SKM-1 (cell line): ENCODE measurements around the gene SLC16A5.

Source experiments
- DNase-seq: peaks from one replicate; lab custom pipeline; 2025; ENCODE audit not compliant: unreplicated experiment; lab: John Stamatoyannopoulos, UW

The SLC16A5 gene

DNA sequence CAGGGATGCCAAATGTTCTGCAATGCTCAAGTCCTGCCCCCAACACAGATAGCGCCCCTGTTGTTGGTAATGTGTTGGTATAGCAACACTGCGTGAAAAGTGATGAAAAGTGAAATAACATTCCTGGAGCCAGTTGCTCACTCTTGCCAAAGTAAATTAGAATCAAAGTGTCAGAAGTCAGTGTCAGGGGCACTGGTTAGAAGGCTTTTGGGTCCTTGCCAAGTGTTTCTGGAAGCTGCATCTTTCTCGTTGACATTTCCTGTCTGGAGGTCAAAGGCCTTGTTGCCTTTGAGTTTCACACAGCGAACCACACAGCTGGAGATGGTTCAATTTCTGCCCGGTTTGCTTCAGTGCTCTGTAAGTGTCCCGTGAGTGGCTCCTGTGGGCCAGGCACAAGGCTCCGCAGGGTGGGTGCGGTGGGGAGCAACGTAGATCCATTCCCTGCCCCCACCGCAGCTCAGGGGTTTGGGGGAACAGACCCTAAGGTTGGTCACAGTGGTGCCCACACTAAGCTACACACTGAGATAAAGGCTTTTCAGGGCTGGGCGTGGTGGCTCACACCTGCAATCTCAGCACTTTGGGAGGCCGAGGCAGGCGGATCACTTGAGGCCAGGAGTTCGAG lies 3.6 kb upstream of the SLC16A5 start:
- DNase-seq, result no peak

DNA sequence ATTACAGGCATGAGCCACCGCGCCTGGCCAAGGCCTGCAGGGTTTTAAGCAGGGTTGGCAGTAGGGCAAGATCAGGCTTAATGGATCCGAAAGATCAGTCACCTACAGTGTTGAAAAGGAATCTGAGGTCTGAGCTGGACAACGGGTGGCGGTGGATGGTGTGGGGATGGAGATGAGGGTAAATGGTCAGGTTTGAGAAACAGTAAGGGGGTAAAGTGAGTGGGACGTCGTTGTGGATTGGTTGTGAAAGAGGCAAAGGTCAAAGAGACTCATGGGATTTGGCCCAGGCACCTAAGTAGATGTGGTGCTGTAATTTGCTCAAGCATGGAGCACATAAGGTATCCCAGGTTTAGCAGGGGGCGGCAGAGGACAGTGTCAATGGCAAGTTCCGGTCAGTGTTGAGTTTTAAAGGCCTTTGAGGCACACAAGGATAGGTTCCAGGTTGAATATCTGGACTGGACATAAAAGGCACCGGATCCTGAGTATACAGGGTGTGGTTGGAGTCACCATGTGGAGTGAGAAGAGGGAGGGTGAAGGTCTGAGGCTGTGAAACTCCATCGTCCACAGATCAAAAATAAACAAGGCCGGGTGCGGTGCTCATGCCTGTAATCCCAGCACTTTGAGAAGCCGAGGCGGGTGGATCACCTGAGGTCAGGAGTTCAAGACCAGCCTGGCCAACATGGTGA lies 1.1 kb upstream of the SLC16A5 start:
- no peak for DNase-seq

DNA sequence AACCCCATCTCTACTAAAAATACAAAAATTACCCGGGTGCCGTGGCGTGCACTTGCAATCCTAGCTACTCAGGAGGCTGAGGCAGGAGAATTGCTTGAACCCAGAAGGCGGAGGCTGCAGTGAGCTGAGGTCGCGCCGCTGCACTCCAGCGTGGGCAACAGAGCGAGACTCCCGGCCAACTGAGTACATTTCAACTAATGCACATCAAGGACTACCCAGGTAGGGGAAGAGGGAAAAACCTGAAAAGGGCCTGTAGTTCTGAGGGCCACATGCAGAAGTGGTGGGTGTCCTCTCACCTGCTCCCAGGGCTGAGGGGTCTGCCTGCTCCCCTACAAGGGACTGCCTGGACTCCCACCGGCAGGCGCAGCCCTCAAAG lies 584 bp upstream of the SLC16A5 start:
- DNase-seq, result no peak

DNA sequence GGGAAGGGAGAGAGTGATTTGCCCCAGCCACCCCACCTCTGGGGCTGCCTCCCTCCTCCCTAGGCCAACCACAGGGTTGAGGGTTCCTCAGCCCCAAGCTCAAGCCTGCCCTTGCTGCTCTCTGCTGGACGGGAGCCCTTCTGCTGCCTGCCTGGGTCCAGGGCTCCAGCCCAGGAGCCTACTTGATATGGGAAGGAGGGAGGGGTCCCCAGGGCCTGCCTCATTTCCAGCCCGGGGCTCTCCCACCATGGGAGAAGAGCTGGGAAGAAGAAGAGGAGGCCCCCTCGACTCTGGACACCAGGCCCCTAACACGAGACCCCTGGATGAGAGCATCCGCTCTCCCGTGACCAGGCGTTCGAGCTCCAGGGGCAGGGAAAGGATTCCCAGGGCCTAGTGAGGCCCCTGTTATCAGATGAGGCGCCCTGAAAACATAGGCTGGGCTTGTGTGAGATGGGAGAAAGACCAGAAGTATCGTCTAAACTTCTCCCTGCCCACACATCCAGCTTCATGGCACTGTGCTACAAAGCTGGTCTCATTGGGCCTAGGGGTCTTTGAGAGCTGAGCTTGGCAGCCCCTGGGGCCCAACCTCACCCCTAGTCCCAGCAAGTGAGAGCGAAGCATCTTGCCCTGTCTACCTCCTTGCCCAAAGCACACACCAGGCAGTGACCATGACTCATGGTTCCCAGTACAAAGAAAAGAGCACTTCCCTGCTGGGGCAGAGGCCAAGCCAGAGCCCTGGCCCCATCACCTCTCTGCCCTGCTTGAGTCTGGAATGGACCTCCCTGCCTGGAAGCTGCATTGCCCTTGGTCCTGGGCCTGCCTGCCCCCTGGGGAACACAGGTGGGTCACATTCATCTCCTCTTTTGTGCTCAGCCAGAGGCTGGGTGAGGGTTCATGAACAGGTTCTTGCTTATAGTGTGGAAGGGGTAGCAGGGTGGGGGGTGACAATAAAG lies 987 bp downstream of the SLC16A5 start:
- DNase-seq, result no peak

DNA sequence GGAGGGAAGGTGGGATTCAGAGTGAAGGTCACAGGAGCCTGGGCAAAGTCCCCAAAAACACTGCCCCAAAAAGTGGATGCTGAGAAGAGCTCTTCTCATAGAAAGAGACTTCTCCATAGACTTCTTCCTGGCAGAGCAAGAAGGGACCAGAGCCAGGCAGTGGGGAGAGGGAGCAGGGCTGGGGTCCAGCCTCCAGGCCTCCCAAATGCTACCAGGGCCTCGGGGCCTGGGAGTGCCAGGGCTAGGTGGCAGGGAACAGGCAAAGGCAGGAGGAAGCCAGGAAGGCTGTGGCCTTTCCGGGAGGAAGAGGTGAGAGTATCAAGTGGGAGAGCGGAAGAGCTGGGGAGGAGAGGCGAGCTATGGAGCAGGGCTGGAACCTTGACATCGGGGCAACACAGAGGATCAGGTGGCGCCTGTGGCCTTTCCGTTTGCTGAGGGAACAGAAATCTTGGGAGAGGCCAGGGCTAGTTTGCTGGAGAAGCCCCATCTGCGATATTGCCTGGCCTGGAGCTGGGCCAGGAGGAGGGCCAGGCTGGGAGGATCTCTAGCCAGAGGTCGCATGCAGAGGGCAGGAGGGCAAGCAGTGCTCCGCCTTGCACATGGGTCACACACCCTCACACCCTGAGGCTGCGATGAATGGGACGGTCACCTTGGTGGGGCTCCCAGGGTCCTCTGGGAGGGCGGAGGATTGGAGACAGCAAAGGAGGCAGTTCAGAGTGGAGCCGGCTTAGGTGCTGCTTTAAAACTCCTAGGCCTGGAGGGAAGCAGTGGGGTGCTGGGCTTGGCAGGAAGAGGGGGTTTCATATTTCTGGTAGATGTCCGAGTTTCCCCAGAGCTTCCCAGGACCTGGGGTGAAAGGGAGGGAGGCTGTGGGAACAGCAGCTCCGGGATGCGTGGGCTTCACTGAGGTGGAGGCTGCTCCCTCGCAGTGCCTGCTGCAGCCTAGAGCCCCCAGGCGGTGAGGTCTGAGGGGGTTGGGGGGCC lies 3.4 kb downstream of the SLC16A5 start:
- DNase-seq, result no peak

DNA sequence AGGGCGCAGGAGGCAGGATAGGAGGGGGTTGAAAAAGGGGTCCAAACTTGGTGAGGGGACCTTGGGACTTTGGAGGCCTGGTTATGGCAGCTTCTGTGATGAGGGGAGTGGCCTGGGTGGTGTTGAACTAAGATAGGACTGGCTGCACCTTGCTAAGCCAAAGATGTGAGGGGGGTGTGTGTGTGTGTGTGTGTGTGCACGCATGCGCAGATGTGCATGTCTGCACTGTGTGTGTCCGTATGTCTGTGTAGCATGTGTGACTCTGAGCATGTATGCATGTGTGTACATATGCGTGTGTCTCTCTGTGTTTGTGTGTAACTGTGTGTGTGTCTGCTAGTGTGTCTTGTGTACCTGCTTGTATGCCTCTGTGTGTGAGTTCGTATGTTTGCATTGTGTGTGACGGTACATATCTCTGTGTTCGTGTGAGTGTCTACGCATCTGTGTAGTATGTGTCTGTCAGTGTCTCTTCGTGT lies 4.1 kb downstream of the SLC16A5 start:
- no peak for DNase-seq

DNA sequence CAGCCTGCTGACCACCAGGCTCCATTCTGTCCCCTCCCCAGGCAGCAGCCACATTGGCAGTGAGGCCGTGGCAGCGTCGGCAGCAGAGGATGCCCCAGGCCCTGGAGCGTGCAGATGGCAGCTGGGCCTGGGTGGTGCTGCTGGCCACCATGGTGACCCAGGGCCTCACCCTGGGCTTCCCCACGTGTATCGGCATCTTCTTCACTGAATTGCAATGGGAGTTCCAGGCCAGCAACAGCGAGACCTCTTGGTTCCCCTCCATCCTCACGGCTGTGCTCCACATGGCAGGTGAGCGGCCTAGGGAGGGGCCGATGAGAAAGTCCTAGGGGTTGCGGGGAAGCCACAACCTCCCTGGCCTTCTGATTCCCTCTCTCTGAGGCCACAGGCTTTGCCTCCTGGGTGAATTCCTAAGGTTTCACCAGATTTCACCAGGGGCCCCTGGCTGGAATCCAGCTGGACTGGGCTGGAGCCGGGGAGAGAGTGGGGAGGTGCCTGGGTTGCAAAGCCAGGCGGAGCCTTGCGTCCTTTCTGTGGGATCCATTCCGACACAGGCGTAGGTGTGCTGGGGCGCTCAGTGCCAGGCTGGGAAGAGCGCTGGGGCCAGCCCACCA lies 5.9 kb downstream of the SLC16A5 start:
- no peak for DNase-seq

DNA sequence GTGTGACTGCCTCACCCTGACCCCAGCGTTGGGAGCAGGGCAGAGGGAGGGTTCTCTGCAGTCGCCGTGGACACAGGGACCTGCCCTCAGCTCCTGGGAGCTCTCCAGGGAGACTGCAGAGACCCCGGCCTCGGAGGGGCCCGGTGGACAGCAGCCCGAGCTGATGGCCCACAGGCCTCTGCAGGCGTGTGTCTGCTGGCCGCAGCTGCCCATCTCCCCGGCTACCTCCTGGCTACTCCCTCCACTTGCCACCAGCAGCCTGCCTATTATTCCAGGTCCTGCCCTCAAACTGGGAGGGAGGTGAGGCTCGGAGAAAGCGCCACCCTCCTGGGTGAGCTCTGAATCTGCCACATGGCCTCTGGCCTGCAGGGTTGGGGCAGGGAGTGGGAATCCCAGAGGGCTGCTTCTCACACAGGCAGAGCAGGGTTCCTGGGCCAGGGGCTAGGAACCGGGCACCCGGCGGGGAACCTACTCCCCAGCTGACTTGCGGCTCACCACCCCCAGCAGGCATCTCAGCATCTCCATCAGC lies 7.2 kb downstream of the SLC16A5 start:
- no peak for DNase-seq

DNA sequence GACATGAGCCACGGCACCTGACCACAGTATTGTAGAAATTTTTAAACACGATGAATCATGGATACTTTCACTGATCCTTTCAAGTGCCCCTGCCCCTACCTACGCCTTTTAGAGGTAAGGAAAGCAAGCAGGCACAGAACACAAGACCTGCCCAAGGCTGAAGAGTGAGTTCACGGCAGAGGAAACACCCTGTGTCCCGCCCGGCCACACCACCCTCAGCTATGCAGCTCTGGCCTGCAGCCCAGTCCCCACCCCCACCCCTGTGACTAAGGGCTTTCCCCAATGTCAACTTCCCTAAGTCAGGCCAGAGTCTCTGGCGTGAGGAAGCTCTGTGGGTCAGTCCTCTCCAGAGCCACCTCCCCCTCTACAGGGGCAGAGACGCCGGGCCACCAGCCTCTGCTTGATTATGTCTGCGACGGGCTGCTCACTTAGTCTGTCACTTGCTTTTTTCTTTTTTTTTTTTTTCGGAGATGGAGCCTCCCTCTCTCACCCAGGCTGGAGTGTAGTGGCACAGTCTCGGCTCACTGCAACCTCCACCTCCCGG lies 8.4 kb downstream of the SLC16A5 start:
- peak; percentile 92 for DNase-seq

DNA sequence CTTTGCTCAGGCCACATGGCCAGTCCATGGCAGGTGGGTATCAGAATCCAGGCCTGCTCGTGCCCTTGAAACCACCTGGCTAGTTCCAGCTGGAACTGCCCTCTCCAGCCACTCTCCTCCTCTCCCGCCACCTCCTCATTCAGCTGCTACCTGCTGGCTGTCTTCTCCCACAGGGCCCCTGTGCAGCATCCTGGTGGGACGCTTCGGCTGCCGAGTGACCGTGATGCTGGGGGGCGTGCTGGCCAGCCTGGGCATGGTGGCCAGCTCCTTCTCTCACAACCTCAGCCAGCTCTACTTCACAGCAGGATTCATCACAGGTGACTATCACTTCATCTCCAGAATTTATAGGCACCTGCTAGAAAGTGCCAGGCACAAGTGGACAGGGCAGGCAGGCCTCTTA lies 10.1 kb downstream of the SLC16A5 start:
- no peak for DNase-seq

DNA sequence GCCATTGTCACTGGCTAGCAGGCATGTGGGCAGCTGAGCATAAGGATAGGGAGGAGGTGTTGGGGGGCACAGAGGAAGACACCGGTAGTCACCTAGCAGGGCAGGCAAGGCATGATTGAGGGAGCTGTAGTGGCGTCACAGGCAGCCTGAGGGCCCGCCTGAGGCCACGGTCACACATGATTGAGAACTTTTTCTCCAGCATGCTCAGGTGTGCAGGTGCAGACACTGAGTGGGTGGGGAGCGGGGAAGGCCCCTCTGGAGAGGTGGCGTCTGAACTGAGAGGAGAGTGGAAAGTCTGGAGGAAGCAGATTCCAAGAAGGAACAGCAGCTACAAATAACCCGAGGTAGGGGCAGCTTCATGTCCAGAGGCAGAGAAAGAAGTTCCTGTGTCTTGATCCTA lies 11.1 kb downstream of the SLC16A5 start:
- no peak for DNase-seq

DNA sequence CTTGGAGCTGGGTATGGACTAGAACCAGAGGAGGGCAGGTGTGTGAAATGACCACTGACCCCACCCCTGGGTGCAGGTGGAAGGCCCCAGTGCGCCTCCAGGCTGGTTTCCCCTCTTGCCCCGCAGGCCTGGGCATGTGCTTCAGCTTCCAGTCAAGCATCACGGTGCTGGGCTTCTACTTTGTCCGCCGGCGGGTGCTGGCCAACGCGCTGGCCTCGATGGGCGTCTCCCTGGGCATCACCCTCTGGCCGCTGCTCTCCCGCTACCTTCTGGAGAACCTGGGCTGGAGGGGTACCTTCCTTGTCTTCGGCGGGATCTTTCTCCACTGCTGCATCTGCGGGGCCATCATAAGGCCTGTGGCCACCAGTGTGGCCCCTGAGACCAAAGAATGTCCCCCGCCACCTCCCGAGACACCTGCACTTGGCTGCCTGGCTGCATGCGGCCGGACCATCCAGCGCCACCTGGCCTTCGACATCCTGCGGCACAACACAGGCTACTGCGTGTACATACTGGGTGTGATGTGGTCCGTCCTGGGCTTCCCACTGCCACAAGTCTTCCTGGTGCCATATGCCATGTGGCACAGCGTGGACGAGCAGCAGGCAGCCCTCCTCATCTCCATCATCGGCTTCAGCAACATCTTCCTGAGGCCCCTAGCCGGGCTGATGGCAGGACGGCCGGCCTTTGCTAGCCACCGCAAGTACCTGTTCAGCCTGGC lies 12.3 kb downstream of the SLC16A5 start:
- no peak for DNase-seq

DNA sequence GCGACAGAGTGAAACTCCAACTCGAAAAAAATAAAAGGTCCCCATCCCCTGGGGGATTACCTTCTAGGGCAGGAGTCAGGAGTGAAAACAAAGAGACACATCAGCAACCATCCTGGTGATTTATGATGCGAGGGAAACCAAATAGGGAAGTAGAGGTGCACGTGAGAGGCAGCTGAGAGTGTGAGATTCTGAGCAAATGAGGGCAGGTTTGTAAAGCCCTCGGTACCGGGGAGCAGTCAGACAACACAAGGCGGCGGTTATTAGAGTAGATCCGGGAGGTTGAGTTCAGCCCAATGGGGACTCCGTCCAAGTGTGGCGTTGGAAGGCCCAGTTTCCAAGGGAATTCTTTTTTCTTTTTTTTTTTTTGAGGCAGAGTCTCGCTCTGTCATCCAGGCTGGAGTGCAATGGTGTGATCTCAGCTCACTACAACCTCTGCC lies 14.6 kb downstream of the SLC16A5 start:
- no peak for DNase-seq

DNA sequence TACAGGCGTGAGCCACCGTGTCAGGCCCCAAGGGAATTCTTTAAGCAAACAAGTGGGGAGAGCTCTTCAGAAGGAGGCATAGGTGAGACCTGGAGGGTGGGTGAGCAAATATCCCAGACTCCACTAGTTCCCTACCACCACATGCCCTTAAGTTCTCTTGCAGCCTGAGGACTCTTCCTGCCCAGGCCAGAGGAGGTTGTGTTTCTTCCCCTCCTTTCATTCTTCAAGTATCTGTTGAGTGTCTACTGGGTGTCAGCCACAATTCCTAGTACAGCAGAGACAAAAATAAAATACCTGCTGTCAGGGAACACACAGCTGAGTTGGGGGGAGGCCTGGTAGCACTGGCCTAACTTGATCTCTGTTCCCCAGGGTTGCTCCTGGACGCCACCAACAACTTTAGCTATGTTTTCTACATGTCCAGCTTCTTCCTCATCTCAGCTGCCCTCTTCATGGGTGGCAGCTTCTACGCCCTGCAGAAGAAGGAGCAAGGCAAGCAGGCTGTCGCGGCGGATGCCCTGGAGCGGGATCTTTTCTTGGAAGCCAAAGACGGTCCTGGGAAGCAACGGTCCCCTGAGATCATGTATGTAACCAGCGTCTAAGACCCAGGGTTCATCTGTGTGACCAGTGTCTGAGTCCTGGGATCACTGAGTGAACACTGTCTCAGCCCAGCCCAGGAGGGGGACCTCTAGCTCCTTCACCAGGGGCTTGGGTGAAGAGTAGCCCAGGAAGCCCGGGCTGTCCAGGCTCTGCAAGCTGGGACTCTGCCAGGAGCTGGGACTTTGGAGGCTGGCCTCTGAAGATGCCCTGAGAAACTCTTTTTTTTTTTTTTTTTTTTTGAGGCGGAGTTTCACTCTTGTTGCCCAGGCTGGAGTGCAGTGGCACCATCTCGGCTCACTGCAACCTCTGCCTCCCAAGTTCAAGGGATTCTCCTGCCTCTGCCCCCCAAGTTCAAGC lies 16.1 kb downstream of the SLC16A5 start:
- DNase-seq, result no peak

DNA sequence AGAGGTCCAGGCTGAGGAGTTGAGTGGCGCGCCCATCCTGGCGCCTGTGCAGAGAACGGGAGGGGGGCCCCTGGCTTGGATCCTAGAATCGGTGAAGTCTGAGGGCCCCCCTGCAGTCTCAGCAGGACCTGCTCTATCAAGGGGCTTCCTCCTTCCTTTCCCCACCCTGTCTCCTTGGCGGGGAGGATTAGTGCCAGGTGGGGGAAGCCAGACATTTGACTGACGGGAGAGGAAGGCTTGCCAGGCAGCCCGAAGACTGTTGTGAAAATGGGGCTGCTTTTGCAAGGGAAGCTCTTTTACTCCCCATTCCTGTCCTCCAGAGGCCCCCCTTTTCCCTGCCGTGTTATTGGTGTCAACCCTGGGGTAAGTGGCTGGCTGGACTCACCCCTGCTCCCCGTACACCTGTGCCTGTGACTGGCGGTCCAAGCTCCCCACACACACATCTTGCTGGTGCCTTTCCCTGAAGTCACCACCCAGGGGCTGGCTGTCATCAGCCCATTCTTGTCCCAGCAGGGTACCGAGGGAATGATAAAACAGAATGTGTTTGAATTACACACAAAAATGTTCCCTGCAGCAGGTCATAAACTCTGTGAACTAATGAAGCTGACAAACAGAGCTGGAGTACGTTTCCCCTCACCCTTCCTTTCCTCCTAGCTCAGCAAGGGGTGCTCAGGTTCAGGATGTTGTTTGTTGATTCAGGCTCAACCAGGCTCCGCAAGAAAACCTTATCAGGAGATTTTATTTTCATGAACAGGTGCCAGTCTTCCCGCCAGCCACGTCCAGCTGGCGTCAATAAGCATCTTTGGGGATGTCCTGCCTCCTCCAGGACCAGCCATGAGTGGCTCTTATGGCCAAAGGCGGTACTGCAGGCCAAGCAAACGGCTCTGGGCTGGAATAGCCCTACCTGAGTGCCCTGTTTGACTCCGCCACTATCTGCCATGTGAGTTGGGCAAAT lies 17.6 kb downstream of the SLC16A5 start:
- no peak for DNase-seq

DNA sequence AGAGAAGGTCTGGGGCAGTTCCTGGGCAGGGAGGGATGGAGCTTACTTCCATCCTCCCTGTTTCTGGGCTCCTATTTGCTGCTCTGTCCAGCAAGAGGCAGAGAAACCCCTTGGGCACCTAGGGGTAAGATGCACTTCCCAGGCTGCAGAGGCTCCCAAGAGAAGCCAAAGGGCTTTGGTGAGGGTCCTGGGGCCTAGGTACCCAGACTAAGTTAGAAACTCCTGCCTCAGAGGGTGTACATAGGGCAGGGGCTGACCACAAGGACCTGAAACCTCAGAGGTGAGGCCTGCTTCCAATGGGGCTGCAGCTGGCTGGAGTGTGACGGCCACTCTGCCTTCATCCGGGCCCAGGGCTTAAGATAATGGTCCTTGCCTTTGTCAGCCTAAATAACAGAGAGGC lies 20.4 kb downstream of the SLC16A5 start:
- DNase-seq, result no peak

DNA sequence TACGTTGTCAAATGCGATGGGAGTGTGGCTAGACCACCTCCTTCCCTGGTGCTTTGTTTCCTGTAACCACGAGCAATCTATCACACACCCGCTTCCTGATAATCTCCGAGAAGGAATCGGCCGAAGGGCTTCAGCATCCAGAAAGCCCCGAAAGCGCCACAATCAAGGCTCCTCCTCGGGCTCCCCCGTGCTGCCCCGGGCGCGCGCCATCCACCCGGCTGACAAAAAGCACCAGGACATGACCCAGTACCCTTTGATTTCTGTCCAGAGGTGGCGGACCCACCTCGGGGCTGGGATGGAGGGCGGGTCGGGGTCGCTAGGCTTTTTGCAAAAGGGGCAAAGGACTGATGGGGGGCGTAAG lies 21.3 kb downstream of the SLC16A5 start:
- no peak for DNase-seq
